Fibroblast of peridontal ligament (primary cell): Measurements from ENCODE around the gene PLSCR4.

Experiments used
- DNase-seq: peaks from one replicate; pipeline ENCODE4 v3.0.0-alpha.2; 2010; ENCODE audit errors: extremely low read depth

The PLSCR4 gene

DNA sequence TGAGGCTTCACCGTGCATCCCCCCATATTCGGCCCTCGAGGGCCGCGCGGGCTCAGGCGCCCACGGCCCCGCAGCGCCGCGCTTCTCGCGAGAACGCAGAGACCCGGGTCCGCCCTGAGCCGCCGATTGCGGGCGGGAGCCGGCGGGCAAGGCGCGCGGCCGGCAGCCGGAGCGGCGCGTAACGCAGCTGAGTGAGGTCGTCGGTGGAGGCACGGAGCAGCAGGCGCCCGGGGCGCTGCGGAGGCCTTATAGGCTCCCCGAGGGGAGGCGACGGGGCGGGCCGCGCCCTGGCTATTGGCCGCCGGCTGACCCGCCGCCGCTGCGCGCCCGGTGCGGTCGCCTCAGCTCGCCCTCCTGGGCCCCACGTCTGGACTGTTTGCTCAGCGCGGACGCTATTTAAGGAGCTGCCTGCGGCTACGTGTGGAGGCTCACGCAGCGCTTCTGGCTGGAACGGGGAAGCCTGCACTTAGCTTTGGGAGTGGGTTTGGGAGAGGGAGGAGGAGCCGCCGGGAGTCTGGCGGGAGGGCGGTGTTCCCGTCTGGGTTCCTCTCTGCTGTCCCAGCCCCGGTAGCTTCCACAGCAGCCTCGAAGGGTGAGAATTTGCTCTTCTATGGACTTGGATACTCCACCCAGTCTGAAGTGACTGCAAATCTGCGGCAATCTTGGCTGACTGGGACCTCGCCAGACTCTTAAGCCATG lies 89.8 kb downstream of the PLSCR4 start, which contains the start of gene PLOD2:
PLOD2 (minus strand) TSS at position 221 of the 699 bp plus-strand sequence; CDS start at position 26, 195 bp downstream.
- DNase-seq, result peak; percentile 85

DNA sequence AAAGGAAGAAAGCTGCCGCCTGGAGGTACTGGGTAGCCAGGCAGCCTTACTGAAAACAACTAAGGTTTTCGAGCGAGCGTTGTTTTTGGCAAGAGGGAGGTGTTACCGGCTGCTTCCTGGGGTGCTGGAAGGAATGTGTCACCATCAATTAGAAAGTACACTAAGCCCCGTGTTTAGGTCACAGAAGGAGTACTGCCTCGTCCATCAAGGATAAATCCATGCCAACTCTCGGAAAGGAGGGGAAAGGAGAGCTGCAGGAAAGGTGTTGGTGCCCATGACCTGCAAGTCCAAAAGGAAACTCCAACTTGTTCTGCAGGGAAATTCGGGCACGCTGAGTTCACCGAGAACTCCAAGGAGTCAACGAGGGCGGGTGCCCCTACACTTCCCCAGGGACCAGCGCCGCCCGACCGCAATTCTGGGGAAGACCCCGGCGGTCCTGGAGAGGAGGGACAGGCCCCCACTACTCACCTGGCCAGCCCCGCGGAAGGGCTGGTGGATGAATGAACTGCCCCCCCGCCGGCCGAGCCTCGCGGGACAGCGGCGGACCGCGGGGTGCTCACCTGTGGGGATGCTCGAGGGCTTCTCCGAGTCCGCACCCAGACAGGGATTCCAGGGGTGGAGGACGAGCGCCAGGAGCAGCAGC lies 90.5 kb downstream of the PLSCR4 start:
- peak; percentile 78 for DNase-seq

DNA sequence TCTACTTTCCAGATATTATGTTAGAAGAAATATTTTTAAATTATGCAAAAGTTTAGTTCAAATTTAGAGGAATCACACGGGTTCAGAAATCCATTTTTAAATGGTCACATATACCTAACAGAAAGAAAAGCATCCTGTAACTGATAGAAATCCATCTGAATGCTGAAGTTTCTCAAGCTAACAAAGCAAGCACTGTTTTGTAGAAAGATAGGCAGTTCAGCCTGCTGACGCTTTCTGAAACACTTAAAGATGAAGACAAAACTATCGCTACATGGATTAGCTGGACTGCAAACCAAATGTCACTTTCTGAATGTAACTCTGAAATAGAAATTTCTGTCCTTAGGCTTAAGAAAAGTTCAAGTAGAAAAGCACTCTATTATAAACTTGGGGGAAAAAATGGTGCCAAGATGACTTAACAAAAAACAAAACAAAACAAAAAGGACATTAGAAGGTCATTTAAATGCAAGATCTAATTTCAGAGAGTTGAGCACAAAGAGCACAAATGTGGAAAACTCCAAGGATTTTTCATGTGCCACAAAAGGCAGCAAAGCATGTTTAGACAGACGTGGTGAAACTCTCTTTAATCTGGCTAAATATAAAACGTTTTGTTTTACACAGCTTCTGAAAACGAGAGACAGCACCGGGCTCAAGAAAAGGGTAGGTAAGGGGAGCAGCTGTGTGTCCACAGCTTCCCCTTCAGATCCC lies 91.1 kb downstream of the PLSCR4 start:
- peak; percentile 44 for DNase-seq

DNA sequence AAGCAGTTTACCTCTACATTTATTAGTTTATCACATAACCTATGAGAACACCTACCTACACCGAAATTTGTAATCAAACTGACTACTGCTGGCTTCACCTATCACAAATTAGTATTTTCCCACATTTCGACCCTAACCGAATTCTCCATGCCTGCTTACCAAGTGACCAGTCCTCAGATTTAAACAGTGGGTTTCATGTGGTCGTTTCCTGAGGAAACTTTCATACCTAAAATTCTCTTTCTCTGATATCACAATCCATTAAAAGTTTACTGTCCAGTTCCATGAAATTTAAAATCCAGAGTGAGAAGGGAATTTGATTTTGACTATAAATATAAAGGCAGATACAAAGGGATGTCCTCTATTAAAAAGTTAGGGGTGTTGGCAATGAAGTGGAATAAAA lies 91.9 kb downstream of the PLSCR4 start:
- DNase-seq, result peak; percentile 54

DNA sequence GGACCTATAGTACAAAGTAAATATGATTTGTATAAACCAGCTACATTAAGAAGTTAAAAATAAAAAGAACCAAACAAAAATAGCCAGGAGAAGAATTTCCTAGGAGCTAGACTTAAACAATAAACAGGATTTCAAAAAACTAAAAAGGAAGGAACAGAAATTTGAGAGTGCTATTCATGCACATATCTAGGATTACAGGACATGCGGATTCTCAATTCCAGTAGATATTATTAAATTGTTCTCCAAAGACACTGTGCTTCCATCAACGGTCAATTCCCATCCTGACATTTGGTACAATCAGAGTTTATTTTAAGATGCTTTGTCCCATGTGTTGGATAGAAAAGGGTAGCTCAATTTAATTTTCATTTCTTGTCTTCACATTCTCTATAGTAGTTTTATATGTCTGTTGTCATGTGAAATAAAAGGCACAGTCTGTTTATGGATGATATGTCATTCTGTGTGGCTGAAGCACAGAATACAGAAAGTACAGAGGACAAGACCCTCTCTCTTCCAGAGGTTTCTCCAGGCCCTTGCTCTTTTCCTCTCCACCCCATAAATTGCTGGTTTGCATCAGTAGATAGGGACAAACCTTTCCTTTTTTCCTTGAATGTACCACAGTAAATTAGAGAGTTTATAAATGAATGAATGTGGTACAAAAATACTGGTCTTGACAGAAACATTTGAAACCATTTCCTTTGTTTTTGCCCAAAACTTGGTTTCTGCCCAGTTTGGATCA lies 93.4 kb downstream of the PLSCR4 start:
- no peak for DNase-seq

DNA sequence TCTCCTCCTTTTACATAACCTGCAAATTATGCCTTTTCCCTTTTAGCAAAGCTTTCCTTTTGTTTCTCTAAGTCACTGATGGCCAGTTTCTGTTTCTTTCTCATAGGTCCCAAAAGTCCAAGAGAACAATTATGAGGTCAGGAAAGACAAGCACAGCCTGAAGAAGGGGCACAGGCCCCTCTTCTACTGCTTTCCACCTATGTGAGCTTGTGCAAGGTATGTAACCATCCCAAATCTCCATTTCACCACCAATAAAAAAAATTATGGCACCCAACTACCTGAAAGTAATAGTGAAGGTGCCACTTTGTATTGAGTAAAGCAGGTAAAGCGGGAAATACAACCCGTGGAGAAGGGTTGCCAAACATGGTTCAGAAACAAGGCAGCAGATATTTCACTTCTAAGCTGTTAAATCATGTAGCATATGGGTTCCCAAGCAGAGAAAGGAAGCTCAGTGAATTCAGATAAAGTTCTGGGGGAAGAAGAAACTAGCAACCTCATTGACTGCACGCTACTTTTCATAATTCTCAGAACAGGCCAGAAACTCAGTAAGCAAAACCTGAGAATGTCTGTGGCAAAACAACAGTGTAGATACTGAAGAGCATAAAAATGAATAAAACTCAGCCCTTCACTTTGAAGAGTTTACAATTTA lies 94.1 kb downstream of the PLSCR4 start:
- no peak for DNase-seq

DNA sequence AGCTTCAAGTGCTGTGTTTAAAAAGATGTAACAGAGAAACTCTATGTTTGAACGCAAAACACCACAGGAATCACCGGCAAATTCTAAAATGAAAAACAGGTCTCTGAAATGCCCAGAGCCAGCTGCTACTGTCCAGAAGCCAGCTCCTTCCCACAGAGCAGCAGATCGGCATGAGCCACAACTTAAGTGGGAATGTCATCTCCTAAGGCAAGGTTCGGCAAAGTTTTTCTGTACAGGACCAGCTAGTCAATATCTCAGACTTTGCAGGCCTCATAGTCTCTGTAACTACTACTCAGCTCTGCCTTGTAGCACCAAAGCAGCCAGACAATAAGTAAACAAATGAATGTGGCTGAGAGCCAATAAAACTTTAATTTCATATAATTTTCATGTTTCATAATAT lies 94.8 kb downstream of the PLSCR4 start:
- peak; percentile 79 for DNase-seq

DNA sequence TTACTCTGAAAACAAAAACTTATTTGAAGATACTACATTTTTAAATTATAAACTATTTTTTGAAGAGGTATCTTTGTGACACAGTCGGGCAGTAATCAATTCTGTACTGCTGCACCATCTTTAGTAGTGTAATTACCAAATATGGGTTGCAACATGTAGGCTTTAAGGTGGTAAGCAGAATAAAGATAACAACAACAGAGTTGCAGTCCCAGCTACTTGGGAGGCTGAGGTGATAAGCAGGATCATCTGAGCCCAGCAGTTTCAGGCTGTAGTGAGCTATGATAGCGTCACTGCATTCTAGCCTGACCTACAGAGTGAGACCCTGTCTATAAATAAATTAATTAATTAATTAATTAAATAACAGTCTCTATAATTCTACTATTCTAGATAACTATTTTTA lies 95.9 kb downstream of the PLSCR4 start:
- DNase-seq, result no peak

DNA sequence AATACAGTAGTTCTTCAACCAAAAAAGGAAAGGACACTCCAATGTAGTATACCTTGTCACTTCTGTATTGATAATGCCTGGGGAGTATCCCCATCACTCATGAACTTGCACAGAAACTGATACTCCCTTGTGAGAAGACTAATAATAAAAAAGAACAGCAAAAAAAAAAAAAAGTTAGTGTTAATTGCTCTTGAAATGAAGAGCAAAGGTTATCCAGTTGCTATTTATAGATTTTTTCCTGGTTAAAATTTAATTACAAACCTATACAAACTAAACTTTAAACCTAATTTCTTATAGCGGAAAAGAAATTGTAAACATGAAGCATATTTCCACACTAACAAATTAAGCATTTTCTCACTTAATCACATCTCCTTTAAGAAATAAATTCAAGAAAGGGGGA lies 96.6 kb downstream of the PLSCR4 start:
- no peak for DNase-seq

DNA sequence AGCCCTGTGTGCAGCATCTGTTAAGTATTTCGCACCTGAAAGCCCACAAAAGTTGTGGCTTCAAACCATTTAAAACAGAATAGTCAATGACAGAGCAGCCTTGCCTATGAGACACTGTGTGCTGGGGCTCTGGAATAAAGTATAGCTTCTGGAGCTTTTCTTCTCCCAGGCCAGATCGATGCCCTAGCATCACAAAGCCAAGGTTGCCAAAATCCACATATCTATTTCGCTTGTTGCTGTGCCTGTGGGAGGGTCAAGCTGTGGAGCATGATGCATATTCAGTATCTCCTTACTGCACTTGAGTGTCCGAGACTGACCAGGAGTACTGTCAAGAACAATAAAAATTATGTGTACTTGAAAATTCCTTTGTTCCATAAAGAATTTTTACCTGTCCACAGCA lies 97.5 kb downstream of the PLSCR4 start:
- DNase-seq, result no peak

DNA sequence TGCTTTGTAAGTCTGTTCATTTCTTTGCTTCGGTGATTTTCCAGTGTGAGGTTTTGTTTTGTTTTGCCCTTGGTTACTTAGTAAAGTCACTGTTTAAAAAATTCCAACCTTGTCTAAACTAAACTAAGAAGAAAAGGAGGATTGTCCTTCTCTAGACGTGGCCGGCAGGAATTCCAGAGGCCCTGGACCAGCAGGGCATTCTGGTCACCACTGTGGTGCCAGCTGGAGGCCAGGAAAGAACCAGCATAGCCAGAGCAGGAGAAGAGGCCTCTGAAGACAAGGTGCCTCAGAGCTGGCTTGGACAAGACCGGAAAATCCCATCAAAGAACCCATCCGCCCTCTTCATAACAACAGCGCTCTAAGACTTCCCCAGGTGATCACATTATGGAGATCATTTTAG lies 98.1 kb downstream of the PLSCR4 start:
- no peak for DNase-seq

DNA sequence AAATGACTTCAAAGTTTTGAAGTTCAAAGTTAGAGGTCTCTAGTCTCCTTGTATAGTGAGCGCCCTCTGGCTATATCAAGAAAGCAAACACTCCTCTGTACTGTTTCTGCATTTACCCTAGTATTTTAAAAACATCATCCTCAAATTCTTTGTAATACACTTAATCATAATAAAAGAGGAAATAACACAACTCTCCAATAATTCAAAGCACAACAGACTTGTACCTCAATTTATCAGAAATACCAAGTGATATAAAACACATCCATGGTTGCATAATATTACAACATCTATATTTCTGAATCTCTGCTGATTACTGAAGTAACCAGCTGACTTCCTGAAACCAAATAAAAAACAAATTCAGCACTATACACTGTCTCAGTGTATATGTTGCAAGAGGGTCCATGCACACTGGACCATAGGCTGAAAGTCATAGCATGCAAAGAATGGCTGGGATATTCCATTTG lies 102.4 kb downstream of the PLSCR4 start:
- peak; percentile 61 for DNase-seq

DNA sequence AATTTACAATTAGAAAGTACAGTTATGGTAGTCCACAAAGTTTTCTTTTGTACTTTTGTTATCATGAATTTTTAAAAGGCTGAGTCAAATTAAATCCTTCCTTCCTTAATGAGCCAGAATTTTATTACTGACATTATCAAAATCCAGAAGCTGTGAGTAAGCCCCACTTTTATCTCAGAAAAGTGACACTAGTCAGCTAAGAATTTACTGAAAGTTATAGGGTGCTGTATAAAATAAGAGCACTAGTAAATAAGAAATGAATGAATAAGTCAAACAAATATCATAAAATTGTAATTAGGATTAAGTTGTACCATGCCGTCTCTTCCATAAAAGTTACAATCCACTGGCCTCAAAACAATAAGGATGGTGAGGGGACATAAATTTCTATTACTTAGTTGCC lies 105.3 kb downstream of the PLSCR4 start:
- DNase-seq, result no peak

DNA sequence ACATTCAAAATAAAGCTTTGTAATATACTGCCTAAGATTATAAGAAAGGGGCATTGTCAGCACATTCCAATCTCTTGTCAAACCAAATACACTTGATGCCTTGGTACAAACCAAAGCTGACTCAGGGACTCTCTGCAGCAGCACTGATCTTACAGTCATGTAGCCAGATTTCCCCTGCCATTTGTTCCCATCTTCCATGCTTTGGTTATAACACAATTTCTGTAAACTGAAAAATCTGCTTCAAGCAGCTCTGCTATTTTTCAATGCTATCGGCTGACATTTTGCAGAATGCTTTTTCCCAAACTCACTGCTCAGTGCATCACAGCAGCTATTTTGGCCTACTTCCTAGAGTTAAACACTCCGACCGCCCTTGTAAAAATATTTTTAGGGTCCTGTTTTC lies 108.1 kb downstream of the PLSCR4 start:
- peak; percentile 78 for DNase-seq
